BJ (cell line): Measurements from ENCODE around the gene ZFAND4. TPM values are rescaled to one million over a fixed set of nuclear protein-coding genes. Genes with fewer than 3 reads are reported as not detected.
"Not testable (repeated sequence)": the region's sequence is repeated elsewhere in the genome, so short reads cannot be mapped to it uniquely, and the experiment has no call there.

Source experiments
- CTCF ChIA-PET: fragments of 350-600 bp; formaldehyde crosslinking; extraction: SDS; loops from one replicate; lab custom pipeline; 2021; ENCODE audit warnings: antibody characterized with exemption, inconsistent platforms; lab: Yijun Ruan, JAX
- POLR2A ChIA-PET: fragments of 300-600 bp; sonication (Branson Sonifier 250); formaldehyde crosslinking; extraction: SDS; loops from one replicate; lab custom pipeline; 2021; ENCODE audit warnings: antibody characterized with exemption; lab: Charles Lee
- DNase-seq: peaks from one replicate; pipeline ENCODE4 v3.0.0-alpha.2; 2011; ENCODE audit warnings: low read depth
- H3K27me3 ChIP-seq: 2 replicates; pipeline ENCODE4 v1.6.0; 2011; ENCODE audit warnings: low read length; ENCODE audit not compliant: control insufficient read depth, insufficient read depth
- H3K36me3 ChIP-seq: 2 replicates; pipeline ENCODE4 v1.5.1; 2011; ENCODE audit warnings: low read length; ENCODE audit not compliant: control insufficient read depth, insufficient read depth
- H3K4me3 ChIP-seq: 2 replicates; pipeline ENCODE4 v1.5.1; 2011; ENCODE audit warnings: low read depth, mild to moderate bottlenecking, control low read depth, low read length
- CTCF ChIP-seq: IDR thresholded peaks from 2 replicates; pipeline ENCODE4 v1.5.1; 2011; ENCODE audit warnings: low read depth, mild to moderate bottlenecking, control low read depth, inconsistent platforms, low read length, moderate library complexity; ENCODE audit not compliant: insufficient read depth
- polyA plus RNA-seq: library from polyadenylated mRNA; depleted of rRNA; stranded (reverse); fragments of >200 nt; gene quantifications from 2 replicates; pipeline ENCODE4 v1.2.3, GENCODE V29; 2011

The ZFAND4 gene
- polyA plus RNA-seq, 1 experiment, result 2.1 TPM

- CTCF ChIA-PET, result interaction anchor here (0.6 to 3.2 kb wide), 4 partner anchors 45 to 438 kb away, joined by 3 to 23 read pairs (median 3); no protein-coding TSS in a partner anchor
- DNase-seq, result no peak
- POLR2A ChIA-PET, result interaction anchor here (0.5 kb wide), 1 partner anchor 43 kb away, joined by 3 read pairs; no protein-coding TSS in a partner anchor
Measured at GRCh38 chr10:45673074-45673648, 589 bp upstream of the ZFAND4 start.

GRCh38 chr10:45671300-45671699 is 1.3 kb downstream of the ZFAND4 start:
- DNase-seq, H3K36me3 ChIP-seq, H3K27me3 ChIP-seq, H3K4me3 ChIP-seq, POLR2A ChIA-PET: not testable (repeated sequence)
- CTCF ChIA-PET, result interaction anchor here (1.1 to 3.2 kb wide), 3 partner anchors 206 to 436 kb away, joined by 3 to 23 read pairs (median 5); no protein-coding TSS in a partner anchor

More at GRCh38 chr10:45673074-45673648, 589 bp upstream of the ZFAND4 start:
- Histone ChIP-seq H3K36me3 (no peaks in the 10 kb centered on the region), H3K4me3 (peak overlapping the region; percentile 61), H3K27me3 (no peaks in the 10 kb centered on the region)
- TF ChIP-seq CTCF, result no peak

GRCh38 chr10:45669897-45670296 is 2.7 kb downstream of the ZFAND4 start:
- H3K27me3 ChIP-seq, H3K36me3 ChIP-seq, POLR2A ChIA-PET, DNase-seq, H3K4me3 ChIP-seq: not testable (repeated sequence)
- CTCF ChIA-PET, result interaction anchor here (1.8 kb wide), 1 partner anchor 205 kb away, joined by 4 read pairs; no protein-coding TSS in a partner anchor

- CTCF ChIA-PET, result no interaction called here
- Histone ChIP-seq H3K4me3 (no peak overlapping the region), H3K36me3 (no peaks in the 10 kb centered on the region), H3K27me3 (no peaks in the 10 kb centered on the region)
- POLR2A ChIA-PET, result no interaction called here
- TF ChIP-seq CTCF, result no peak
- DNase-seq, result no peak
Measured at GRCh38 chr10:45660876-45661411, 11.6 kb downstream of the ZFAND4 start.

- no peak for DNase-seq
- H3K36me3 ChIP-seq, result no peaks in the 10 kb centered on the region
- ChIA-PET POLR2A (no interaction called here), CTCF (no interaction called here)
- no peak for TF ChIP-seq CTCF
- no peak overlapping the region for H3K4me3 ChIP-seq
- H3K27me3 ChIP-seq, result no peaks in the 10 kb centered on the region
Measured at GRCh38 chr10:45657033-45657926, 15.3 kb downstream of the ZFAND4 start.

- no peak overlapping the region for H3K4me3 ChIP-seq
- POLR2A ChIA-PET, result no interaction called here
- DNase-seq, result no peak
- H3K36me3 ChIP-seq, result no peaks in the 10 kb centered on the region
- TF ChIP-seq CTCF, result no peak
- CTCF ChIA-PET, result no interaction called here
- no peaks in the 10 kb centered on the region for H3K27me3 ChIP-seq
Measured at GRCh38 chr10:45655219-45655618, 17.4 kb downstream of the ZFAND4 start.

GRCh38 chr10:45654753-45655141 is 17.8 kb downstream of the ZFAND4 start:
- H3K36me3 ChIP-seq, CTCF ChIA-PET, DNase-seq, H3K27me3 ChIP-seq, H3K4me3 ChIP-seq, POLR2A ChIA-PET: not testable (repeated sequence)
